ENCODE results near the gene PRG2.
"Not testable (repeated sequence)": the region's sequence is repeated elsewhere in the genome, so short reads cannot be mapped to it uniquely, and the experiment has no call there.

Gene PRG2

DNA sequence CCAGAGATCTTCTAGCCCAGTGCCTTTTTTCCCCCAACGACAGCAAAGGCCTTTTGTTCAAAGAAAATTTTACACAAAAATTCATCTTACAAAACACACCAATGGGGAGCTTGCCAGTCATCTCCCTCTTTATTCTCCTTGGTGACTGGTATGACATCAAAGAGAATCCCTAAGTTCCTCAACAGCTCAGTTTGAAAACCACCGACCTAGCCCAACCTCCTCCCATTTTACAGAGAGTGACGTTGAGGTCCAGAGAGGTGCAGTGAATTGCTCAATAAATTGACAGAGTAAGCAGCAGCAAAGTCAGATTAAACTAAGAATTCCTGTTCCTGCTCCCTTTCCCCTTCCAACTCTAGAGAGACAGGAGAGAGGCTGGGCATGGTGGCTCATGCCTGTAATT is 28.7 kb upstream of the PRG2 start:
- no peak for DNase-seq (ENCODE audit: low read depth in 2 of 2)

DNA sequence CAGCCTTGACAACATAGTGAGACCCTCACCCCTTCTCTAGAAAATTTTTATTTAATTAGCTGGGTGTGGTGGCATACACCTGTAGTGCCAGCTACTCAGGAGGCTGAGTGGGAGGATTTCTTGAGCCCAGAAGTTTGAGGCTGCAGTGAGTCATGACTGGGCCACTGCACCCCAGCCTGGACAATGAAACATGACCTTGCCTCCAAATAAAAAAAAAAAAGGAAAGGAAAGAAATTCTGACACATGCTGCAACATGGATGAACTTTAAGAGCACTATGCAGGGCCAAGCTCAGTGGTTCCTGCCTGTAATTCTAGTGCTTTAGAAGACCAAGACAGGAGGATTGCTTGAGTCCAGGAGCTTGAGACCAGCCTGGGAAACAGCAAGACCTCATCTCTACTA is 27.7 kb upstream of the PRG2 start:
- no peak for DNase-seq (ENCODE audit: low read depth in 2 of 2)

- no peak for DNase-seq (ENCODE audit: low read depth in 2 of 2)
Measured at GRCh38 chr11:57417056-57417455, 26.6 kb upstream of the PRG2 start.

DNA sequence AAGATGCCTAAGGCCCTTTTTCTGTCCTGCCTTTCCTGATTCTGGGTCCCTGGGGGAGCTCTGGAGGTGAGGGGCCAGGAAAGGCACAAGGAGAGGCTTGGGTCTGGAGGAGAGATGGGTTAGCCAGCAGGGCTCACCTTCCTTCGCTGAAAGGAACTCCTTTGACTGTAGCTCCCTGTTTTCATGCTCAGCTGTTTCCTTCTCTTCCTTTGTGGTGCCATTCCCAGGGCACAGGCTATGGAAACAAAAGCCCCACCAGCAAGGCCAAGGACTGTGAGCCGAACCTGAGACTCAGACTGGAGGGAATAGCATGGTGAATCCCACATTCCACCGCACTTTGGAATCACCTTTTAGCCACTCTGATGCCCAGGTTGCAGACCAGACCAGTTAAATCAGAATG is 26.0 kb upstream of the PRG2 start:
- no peak for DNase-seq (ENCODE audit: low read depth in 2 of 2)

DNA sequence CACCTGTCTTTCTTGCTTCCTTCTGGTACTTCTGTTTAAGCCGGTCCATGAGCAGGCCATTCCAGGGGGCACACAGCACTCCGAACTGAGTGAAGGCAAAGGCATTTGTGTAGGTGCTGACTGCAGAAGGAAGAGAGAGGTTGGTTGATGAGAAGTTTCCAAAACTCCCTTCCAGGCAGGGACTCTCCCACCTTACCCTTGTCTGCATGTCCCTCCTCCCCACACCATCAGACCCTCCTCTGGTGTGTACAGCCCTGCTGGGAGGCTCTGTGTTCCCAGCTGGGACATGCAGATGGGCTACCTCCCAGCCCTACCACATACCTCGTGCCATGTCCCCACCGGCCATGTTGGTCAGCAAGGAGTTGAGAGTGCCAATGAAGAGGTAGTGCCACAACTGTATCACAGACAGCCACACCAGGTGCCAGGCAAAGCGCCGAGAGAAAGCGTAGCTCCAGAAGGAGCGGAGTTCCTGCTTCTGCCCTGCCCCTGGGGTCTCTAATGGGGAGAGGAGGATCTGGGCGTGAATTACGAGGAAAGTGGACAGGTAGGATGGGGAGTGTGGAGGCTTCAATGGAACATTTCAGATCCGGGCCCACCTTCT is 24.3 kb upstream of the PRG2 start:
- DNase-seq (ENCODE audit: low read depth in 2 of 2): no peak

DNA sequence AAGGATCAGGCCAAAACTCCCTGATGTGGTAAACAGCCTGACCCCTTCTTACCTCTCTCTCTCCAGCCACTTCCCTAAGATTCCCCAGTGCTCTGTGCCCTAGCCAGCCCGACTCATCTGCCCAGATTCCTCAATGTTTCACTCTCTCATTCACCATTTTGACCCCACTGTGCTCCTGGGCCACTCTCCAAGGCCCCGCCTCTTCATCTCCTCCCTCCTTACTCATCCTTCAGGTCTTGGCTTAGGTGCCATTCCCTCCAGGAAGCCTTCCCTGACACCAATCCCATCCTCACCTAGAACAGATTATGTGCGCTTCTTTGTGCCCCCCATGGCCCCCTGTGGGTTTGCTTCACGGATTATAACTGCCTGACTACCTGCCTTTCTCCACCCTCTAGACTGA is 23.2 kb upstream of the PRG2 start:
- no peak for DNase-seq (ENCODE audit: low read depth in 2 of 2)

DNA sequence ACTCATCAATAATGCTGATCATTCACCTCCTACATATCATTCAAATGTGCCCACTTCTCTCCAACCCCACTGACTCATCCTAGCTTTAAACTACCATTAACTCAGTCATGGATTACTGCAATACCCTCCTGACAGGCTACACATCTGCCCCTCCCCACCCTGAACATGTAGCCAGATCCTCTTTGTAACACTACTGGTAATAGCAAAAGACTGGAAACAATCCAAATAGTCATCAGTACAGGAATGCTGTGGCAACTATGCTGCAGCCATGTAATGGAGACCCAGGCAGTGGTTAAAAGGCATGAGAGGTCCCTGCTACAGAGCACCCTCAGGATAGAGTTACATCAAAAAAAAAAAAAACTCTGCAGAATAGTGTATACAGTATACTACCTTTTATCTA is 19.8 kb upstream of the PRG2 start:
- no peak for DNase-seq (ENCODE audit: low read depth in 2 of 2)

DNA sequence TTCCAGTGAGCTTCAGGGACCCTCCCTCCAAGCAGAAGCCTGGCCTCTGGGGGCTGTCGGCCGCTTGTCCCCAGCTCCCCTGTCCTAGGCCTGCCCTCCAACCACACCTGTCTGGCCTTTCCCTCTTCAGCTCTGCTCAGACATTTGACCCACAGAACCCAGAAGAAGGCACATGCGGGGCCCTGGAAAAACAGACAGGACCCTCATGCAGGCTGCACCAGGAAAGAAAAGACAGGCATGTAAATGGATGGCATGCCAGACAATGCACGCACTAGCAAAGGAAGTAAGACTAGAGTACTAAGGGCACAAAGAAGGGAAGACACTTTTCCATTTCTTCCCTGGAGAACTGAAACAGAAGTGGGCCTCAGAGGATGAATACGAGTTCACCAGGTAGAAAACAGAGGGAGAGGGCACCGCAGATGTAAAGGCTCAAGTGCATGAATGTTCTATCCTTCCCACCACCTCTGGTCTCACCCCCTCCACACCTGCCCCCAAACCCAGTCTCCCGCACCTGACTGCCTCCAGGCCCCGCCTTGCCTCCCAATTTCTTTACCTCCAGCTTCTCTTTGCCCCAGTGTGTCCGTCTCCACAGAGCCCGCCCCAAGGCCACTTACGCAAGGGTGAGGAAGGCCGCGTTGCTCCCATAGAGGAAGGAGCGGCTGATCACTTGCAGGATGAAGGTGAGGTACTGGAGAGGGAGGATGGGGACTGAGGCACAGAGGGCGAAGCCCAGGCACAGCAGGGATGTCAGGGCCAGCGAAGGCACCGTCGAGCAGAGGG is 19.1 kb upstream of the PRG2 start:
- DNase-seq (ENCODE audit: low read depth in 2 of 2): no peak

- no peak for DNase-seq (ENCODE audit: low read depth in 2 of 2)
Measured at GRCh38 chr11:57408771-57409170, 18.3 kb upstream of the PRG2 start.

GRCh38 chr11:57407941-57408475 is 17.6 kb upstream of the PRG2 start:
- DNase-seq (ENCODE audit: low read depth in 2 of 2): no peak

GRCh38 chr11:57407010-57407920 is 16.8 kb upstream of the PRG2 start:
- no peak for DNase-seq (ENCODE audit: low read depth in 2 of 2)

DNA sequence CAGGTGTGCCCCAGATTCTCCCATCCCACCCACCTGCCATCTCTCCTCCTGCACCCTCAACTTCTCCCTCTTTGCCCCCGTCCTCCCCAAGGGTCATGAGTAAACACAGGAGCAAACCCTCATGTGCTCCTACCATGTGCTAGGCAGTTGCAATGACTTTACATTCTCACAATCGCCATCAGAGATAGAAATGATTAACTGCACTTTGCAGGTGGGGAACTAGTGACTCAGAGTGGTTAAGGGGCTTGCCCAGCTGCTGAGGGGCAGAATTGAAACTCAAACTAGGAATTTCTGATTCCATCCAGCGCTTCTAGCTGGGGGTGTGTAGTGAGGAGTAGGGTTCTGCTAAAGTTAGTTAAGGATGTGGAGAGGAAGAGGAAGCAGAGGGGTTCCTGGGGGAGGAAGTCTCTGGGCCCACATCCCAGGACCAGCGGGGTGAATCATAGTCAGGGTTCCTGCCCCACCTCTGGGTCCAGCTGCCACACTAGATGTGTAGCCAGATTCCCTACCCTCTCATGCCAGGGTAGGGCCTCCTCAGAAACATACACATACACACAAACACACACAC is 16.0 kb upstream of the PRG2 start:
- peak; percentile 27 to 30 for DNase-seq (ENCODE audit: low read depth in 2 of 2)

- no peak for DNase-seq (ENCODE audit: low read depth in 2 of 2)
Measured at GRCh38 chr11:57405271-57405860, 14.9 kb upstream of the PRG2 start.

GRCh38 chr11:57403802-57404147 is 13.3 kb upstream of the PRG2 start:
- no peak for DNase-seq (ENCODE audit: low read depth in 2 of 2)

- DNase-seq (ENCODE audit: low read depth in 2 of 2): not testable (repeated sequence)
Measured at GRCh38 chr11:57403003-57403801, 12.8 kb upstream of the PRG2 start.

- DNase-seq (ENCODE audit: low read depth in 2 of 2): no peak
Measured at GRCh38 chr11:57402188-57403002, 11.9 kb upstream of the PRG2 start.

DNA sequence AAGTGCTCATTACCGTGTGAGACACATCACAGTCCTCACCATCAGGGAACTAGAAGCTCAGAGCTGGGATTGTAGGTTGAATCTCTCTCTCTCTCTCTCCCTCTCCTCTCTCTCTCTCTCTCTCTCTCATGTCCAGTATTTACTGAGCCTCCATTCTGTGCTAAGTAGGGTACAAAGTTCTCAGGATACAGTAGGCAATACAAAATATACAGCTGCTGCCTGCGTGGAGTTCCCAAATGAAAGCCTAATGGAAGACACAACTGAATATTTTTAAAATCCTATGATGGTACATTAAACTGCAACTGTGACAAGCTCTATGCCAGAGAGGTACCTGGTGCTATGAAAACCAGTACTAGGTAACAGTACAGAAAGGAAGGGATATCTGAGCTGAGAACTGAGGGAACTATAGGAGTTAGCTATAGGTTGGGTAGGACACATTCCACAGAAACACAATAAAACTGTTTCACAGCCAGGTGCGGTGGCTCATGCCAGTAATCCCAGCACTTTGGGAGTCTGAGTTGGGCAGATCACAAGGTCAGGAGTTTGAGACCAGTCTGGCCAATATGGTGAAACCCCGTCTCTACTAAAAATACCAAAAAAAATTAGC is 9.6 kb upstream of the PRG2 start:
- no peak for DNase-seq (ENCODE audit: low read depth in 2 of 2)

DNA sequence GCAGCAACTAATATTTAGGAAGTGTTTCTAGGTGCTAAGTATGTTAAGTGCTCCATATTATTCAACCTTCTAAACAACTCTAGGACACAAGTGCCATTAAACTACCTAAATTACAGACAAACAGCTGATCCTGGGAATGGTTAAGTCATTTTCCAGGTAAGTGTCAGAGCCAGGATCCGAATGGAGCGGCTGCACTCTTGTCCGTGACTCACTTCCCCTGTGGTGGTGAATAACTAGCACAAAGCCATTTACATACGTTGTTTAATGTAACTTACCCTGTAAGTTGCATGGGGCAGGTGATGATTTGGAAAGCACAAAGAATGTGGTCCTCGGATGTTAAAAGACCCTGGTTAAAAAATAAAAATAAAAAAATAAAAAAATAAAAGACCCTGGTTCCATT is 8.8 kb upstream of the PRG2 start:
- DNase-seq (ENCODE audit: low read depth in 2 of 2): no peak

- no peak for DNase-seq (ENCODE audit: low read depth in 2 of 2)
Measured at GRCh38 chr11:57397394-57397990, 7.0 kb upstream of the PRG2 start.

Measured in stimulated activated CD4-positive, alpha-beta T cell treated with anti-CD3 and anti-CD28 coated beads, Interleukin-12 subunit alpha, Interleukin-12 subunit beta, amount 100 ng/mL, for 24 hours (primary cell).